Coronary artery (tissue), 2 donors: ENCODE measurements around the gene SLC10A1.

Experiments
- DNase-seq: peaks from one replicate; pipeline ENCODE4 v3.0.0-alpha.2; 2017; ENCODE audit warnings: low spot score
- H3K27ac ChIP-seq, 2 donors: fragments of 200-600 bp; sonication (generic); one replicate each; pipeline ENCODE4 v1.5.1; 2016 to 2019
- H3K4me3 ChIP-seq: fragments of 200-600 bp; sonication (generic); 2 replicates; pipeline ENCODE4 v1.5.1; 2016; ENCODE audit warnings: mild to moderate bottlenecking, moderate library complexity
- TF ChIP-seq, protein P1 (sequence below): fragments of 200-600 bp; sonication (generic); IDR thresholded peaks from one replicate; pipeline ENCODE4 v1.5.1; 2019; ENCODE audit warnings: antibody characterized with exemption

Gene SLC10A1

DNA sequence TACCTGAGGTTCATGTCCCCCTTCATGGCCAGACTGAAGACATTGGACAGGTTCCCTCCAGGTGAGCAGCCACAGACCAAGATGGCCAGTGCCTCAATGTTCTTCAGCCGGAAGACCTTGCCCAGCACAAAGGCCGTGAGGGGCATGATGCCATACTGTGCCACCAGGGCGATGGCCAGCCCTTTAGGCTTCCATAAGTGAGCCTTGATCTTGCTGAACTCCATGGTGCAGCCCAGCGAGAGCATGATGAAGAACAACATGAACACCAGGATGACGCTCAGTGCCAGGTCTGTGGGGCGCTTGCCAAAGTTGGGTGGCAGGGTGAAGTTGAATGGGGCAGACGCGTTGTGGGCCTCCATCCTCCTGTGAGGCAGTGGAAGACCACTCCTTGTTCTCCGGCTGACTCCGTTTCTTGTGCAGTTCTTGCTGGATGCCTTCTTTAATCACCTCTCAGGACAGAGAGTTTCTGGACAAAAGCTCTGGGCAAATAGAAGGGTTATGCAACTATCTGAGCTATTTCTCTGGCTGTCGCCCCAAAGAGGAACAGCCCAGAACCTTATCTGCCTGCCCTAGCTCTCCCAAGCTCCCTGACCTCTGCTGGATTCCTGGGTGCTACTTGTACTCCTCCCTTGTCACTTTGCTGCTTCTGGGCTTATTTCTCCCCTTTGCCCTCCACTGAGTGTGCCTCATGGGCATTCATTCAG is at the start of gene SLC10A1:
Gene SLC10A1, minus strand, starts transcription at position 445 of the 704 bp plus-strand sequence. Its CDS starts 86 bp downstream, at position 359.
- H3K27ac ChIP-seq = no peak within 1 kb of the TSS
- TF ChIP-seq, protein P1, sequence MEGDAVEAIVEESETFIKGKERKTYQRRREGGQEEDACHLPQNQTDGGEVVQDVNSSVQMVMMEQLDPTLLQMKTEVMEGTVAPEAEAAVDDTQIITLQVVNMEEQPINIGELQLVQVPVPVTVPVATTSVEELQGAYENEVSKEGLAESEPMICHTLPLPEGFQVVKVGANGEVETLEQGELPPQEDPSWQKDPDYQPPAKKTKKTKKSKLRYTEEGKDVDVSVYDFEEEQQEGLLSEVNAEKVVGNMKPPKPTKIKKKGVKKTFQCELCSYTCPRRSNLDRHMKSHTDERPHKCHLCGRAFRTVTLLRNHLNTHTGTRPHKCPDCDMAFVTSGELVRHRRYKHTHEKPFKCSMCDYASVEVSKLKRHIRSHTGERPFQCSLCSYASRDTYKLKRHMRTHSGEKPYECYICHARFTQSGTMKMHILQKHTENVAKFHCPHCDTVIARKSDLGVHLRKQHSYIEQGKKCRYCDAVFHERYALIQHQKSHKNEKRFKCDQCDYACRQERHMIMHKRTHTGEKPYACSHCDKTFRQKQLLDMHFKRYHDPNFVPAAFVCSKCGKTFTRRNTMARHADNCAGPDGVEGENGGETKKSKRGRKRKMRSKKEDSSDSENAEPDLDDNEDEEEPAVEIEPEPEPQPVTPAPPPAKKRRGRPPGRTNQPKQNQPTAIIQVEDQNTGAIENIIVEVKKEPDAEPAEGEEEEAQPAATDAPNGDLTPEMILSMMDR = no peak
- H3K4me3 ChIP-seq = no peak within 1 kb of the TSS
- no peak for DNase-seq

DNA sequence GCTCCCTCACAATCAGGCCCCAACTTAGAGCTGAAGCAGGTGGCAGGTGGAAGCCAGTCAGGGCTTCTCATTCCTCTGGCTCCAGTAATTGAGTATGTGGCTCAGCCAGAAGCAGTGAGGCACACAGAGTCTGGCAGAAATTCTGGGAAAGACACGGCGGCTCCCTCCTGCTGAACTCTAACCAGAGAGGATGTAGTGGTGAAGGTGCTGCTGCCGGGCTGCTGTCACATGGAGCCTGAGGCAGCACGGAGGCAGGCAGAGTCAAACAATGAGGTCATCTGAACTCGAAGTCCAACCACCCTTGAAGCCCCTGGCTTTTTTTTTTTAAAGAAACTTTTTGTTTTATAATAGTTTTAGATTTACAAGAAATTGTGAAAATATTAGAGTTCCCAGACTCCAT is 48.7 kb upstream of the SLC10A1 start:
- no peak for DNase-seq
- Histone ChIP-seq H3K27ac (no peak overlapping the region), H3K4me3 (no peak overlapping the region)
- TF ChIP-seq, protein P1 = no peak

DNA sequence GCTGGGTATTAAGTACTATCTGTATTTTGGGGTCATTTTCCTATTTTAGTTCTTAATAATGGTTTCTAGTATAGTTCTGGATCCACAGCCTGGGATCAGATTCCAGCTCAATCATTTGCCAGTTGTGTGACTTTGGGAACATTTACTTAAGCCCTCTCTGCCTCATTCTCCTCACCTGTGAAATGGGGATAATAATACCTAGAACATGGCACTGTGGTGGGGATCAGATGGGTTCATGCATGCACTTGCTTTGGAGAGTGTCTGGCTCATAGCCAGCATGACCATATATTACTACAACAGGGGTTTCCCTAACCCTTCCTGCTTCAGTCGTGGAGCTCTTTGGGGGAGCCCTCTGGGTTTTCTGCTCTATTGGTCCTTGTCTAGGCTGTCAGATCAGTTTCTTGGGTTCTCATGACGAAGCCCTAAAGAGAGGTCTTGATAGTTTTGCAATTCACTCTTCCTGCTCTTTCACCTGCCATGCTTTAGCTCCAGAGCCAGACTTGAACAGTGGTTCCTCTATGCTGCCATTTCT is 48.1 kb upstream of the SLC10A1 start:
- Histone ChIP-seq H3K27ac (no peak overlapping the region), H3K4me3 (no peak overlapping the region)
- TF ChIP-seq, protein P1 = no peak
- DNase-seq = no peak

DNA sequence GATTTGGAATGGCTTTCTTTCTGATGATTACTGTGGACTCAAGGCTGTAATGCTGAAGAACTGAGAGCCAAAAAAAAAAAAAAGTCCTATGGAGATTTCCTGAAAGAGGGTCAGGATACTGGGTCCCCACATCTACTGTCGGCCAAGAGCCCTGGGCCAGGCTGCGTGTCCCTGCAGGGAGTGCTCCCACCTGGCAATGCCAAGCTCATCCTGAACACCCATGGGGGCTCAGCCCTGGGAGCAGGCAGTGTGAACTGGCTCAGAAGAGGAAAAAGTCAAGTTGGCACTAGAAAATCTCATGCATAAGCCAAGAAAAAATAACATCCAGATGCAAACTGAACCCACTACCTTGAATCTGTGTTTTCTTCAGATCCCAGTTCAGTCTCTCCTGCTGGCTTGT is 47.1 kb upstream of the SLC10A1 start:
- Histone ChIP-seq H3K27ac (no peak overlapping the region), H3K4me3 (no peak overlapping the region)
- TF ChIP-seq, protein P1 = no peak
- no peak for DNase-seq

DNA sequence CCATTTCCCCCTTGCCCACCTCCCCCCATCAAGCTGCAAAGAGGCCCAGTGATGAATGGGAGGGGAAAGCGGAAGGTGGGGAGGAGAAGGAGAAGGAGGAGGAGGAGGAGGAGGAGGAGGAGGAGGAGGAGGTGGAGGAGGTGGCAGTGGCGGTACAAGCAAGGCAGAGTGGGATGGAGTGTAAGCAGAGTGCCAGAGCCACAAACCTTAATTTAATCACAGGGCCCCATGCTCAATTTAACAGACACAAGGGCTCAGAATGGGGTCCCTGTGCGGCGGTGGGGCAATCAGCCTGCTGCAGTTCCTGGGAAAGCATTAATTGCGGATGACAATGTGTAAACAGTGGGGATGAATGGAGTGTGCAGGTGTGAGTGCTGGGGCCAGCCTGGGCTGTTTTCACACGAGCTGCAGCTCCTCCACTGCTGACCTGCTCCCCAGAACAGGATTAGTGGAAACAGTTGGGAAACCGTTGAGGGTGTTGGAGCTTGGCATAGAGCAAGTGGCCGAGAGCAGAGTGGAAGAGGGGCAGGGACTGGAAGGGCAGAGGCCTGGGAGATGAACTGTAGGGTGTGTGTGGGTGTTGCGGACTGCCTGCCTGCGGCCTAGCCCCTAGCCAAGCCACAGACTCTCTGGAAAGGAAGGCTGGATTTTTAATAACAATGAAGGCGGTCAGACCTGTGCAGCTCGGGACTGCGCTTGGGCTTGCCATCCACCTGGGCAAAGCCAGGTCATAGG is 45.8 kb upstream of the SLC10A1 start:
- TF ChIP-seq, protein P1 = no peak
- H3K4me3 ChIP-seq = no peak overlapping the region
- no peak overlapping the region for H3K27ac ChIP-seq
- DNase-seq = no peak

DNA sequence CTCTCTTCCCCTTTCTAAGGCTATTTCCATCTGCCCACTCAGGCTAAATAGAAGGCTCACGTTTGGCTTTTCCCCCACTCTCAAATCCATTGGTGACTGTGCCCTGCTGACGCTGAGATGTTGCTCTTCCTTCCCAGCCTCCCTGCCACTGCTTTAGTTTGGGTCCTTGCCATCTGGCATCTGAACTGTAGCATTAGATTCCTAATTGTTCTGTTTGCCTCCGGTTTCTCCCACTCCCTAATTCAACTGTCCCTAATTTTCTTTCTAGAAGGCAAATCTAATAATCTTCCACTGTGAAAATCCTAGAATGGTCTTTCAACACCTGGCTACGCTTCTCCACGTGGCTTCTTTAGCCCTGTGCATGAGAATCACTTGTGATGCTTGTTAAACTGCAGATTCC is 44.6 kb upstream of the SLC10A1 start:
- no peak overlapping the region for H3K4me3 ChIP-seq
- TF ChIP-seq, protein P1 = no peak
- DNase-seq = no peak
- no peak overlapping the region for H3K27ac ChIP-seq

DNA sequence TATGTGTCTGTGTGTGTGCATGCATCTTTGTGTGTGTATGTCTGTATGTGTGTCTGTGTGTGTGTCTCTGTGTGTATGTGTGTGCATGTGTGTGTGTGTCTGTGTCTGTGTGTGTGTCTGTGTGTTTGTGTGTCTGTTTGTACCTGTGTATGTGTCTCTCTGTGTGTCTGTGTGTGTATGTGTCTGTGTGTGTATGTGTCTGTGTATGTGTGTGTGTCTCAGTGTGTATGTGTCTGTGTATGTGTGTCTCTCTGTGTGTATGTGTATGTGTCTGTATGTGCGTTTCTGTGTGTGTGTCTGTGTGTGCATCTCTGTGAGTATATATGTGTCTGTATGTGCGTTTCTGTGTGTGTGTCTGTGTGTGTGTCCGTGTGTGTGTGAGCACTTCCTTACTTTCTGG is 42.6 kb upstream of the SLC10A1 start:
- TF ChIP-seq, protein P1 = no peak
- H3K27ac ChIP-seq = no peak overlapping the region
- no peak overlapping the region for H3K4me3 ChIP-seq
- DNase-seq = no peak
